HG02588 (cell line): Measurements from ENCODE around the gene KCNQ1.

Source experiments
- ATAC-seq: cut with Tn5 transposase; IDR thresholded peaks from one replicate; pipeline ENCODE4 v1.9.1; 2021; ENCODE audit warnings: mild to moderate bottlenecking, moderate library complexity; ENCODE audit not compliant: unreplicated experiment

Gene KCNQ1

GRCh38 chr11:2459796-2460531, 15.2 kb downstream of the KCNQ1 start:
- ATAC-seq, result no peak

DNA sequence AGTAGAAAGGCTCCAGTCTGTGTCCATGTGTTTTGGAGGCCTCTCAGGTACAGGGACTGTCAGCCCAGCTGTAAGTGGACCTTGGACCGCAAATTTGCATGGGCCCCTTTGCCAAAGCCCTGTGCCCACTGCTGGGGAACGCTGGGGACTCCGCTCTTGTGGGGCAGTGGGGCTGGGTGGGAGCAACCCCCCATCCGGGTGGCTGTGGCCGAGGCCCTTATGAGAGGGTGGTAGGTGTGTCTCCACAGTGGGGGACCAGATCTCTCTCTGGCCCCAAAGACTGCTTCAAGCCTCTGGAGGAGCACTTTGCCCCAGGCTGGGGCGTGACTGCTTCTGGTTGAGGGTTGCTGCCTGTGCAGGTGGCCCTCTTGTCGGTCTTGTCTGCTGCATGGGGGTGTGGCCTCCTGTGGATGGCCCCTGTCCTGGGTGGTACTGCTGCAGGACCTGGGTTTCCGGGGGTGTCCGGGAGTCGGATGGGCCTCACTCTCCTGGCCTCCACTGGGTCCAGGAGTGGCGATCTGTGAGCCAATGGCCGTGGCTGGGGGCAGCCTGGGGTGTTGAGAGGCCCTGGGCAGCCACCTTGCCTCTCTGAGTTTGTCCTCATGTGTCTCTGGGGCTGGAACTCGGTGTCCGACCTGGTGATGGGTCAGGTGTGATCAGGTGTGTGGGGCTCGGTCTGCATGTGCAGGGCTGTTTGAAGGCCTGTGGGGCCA, 15.9 kb downstream of the KCNQ1 start:
- no peak for ATAC-seq

GRCh38 chr11:2461253-2461955, 16.6 kb downstream of the KCNQ1 start:
- no peak for ATAC-seq

DNA sequence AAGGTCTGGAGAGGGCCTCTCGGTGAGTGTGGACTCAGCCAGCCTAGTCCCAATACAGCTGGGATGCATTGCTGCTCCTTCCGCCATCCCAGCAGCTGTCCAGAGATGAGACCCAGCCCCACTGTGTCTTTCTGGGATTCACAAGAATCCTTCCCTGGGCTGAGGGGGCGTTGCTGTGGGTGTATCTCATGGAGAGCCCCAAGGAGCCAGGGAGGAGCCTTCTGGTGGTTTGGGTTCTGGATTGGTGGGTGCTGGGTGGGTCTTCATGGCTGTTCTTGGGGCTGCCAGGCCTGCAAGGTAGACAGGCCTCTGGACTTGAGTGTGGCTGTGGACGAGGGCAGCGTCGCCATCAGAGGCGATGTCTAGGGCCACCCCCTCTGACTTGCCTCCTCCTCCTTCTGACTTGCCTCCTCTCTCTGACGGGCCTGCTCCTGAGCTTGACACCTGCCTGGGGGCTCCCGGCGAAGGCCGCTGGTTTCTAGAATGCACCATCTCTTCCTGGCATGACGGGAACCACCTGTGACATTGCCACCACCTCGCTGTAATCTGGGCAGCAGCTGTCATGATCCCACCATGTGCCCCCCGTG, 17.2 kb downstream of the KCNQ1 start:
- no peak for ATAC-seq

GRCh38 chr11:2462543-2462985, 17.8 kb downstream of the KCNQ1 start:
- ATAC-seq, result no peak

- no peak for ATAC-seq
Measured at GRCh38 chr11:2462986-2463765, 18.4 kb downstream of the KCNQ1 start.

- no peak for ATAC-seq
Measured at GRCh38 chr11:2463766-2464277, 19.0 kb downstream of the KCNQ1 start.

DNA sequence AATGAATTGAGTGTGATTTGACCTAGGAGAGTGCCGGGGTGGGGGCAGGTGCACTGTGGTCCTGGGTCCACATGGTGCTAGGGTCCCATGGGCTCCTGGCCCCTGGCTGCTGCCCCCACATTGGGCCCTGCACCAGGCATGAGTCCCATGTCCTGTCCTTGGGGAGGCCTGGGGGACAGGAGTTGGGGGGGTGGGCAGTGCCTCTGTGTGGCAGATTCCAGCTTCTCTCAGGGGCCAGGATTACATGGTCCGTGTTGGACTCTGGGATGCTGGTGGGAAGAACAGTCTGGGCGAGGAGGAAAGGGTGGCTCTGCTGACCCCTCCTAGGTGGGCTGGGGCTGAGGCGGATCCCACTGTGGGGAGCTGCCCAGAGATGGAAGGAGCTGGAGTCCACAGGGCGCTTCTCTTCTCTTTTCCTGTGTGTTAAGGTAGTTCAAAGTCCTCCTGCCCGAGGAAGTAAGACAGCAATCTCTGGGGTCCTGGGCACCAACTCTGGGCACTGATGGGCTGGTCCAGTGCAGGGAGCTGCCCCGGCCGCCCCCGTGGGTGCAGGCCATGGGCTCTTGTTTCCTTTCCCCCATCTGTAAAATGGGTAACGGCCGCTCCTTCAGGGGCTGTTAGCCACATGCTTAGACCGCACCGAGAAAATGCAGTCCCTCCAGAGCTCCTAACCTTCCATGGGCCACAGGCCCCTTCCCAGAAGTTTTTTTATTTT, 19.8 kb downstream of the KCNQ1 start:
- no peak for ATAC-seq

GRCh38 chr11:2465202-2466068, 20.6 kb downstream of the KCNQ1 start:
- no peak for ATAC-seq

- ATAC-seq, result no peak
Measured at GRCh38 chr11:2466069-2466801, 21.4 kb downstream of the KCNQ1 start.

DNA sequence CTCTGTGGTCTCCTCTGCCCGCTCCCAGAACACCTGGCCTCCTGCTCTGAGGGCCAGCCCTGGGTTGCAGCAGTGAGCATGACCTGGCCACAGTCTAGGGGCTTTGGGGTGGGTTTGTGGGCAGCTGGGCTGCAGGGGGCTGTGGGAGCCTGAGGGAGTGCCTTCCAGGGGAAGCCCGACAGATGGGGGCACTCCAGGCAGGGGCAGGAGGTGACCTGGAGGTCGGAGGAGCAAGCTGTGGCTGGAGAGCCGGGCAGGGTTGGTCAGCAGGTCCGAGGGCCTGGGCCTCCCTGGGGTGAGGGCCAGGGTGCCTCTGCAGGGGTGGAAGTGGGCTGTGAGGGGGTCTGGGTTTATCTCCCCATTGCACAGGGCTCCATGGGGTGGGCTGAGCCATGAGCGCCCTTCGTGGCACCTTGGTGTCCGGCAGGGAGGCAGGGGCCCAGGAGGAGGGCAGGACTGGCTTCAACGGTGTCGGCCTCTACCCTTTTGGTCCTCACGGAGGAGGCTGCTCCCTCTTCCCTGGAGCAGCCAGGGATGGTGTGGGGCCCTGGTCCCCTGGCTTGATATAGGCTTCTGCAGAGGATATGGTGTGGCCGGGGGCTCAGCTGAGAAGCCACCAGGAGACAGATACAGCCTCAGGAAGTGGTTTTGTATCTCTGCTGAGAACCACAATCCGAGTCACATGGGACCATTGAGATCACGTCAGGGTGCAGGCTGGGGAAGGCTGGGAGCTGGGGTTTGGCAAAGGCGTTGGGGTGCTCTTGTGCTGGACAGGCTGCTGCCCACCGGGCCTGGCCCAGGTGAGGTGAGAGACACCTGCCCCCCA, 22.3 kb downstream of the KCNQ1 start:
- no peak for ATAC-seq

- ATAC-seq, result no peak
Measured at GRCh38 chr11:2467695-2468055, 22.9 kb downstream of the KCNQ1 start.

DNA sequence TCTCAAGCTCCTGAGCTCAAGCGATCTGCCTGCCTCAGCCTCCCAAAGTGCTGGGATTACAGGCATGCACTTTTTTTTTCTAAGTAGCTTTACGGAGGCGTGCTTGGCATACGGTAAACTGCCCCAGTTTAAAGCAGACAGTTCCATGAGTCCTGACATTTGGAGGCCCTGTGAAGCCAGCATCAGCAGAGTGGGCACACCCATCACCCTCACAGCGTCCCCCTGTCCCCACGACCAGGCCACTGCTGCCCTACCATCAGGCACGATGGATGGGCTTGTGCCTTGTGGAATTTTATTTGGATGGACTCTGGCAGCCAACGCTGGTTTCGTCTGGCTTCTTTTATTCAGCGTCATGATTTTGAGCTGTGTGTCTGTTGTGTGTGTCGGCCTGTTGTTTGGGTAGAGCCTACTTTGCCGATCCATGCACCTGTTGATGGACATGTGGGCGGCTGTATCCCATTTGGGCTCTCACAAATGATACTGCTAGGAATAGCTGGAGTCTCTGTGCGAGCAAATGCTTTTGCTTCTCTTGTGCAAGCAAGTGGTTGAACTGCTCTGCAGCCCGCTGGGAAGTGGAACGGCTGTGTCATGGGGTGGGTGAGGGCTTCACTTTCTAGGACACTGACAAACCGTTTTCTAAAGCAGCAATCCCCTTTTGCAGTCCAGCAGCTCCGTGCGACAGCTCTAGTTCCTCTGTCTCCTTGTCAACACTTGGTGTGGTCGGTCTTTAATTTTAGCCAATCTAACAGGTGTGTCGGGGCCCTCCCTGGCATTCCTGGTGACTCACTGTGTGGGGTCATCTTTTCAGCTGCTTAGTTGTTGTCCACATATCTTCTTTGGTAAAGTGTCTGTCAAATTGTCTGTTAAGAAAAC, 23.8 kb downstream of the KCNQ1 start:
- ATAC-seq, result no peak

DNA sequence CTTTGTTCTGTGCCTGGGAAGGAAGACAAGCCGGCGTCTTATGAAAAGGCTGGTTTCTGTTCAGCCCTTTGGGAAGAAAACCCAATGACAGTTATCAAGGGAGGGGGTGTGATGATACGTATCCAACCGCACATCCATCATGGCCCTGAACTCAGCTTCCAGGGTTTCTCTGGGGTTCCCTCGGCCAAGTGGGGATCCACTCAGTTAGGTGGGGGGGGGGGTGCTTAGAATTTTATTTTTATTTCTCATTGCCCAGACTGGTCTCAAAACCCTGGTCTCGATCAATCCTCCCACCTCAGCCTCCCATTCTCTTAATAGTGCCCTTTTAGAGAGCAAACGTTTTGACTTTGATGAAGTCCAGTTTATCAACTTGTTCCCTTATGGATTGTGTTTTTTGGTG, 25.7 kb downstream of the KCNQ1 start:
- ATAC-seq, result no peak

DNA sequence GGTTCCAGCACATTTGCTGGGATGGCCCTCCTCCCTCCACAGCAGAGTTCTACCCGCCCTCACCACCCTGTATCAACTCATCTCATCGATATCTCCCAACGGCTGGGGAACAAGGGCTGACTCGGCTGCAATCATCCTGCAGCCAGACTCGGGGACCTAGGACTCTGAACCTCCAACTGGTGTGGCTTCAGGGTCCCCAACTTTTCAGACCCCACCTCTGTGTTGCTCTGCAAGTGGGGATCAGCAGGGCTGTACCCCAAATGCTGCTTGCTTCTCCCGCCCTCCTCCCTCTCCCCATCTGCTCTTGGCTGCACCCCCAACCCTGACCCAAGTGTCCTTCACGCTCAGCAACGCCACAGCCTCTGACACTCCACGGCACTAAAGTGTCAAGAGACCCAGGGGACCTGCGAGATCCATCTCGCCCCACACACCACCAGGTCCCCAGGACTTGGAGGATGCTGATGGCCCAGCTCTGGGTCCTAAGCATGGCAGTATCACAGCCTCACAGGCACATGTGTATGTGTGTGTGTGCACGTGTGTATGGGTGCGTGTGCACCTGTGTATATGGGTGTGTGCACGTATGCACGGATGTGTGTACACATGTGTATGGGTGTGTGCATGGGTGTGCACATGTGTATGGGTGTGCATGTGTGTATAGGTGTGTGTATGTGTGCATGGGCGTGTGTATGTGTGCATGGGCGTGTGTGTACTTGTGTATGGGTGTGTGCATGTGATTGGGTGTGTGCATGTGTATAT, 26.4 kb downstream of the KCNQ1 start:
- no peak for ATAC-seq

GRCh38 chr11:2471804-2472096, 26.9 kb downstream of the KCNQ1 start:
- no peak for ATAC-seq
